Measurements from ENCODE around the gene GUCA1A.
A peak's percentile ranks its signal among the peaks of the same experiment; 100 is the strongest.
"Not testable (repeated sequence)": the region's sequence is repeated elsewhere in the genome, so short reads cannot be mapped to it uniquely, and the experiment has no call there.

The GUCA1A gene

GRCh38 chr6:42142118-42142835 is 30.9 kb upstream of the GUCA1A start, which contains the start of gene C6orf132:
Gene C6orf132 (minus strand): TSS chr6:42142620. CDS start chr6:42142444, 176 bp downstream.
- DNase-seq (ENCODE audit: extremely low spot score, insufficient read length, low read depth) (no peak), FAIRE-seq (no peak)

- DNase-seq (ENCODE audit: extremely low spot score, insufficient read length, low read depth) (no peak), FAIRE-seq (no peak)
These were observed 26.0 kb upstream of the GUCA1A start for GRCh38 chr6:42147138-42147562.

- DNase-seq (ENCODE audit: extremely low spot score, insufficient read length, low read depth), result no peak
- no peak for FAIRE-seq
These were observed 25.1 kb upstream of the GUCA1A start for GRCh38 chr6:42148058-42148457.

GRCh38 chr6:42150254-42150653 is 22.9 kb upstream of the GUCA1A start:
- FAIRE-seq (no peak), DNase-seq (ENCODE audit: extremely low spot score, insufficient read length, low read depth) (no peak)

GRCh38 chr6:42152024-42152423 is 21.1 kb upstream of the GUCA1A start:
- no peak for DNase-seq (ENCODE audit: extremely low spot score, insufficient read length, low read depth)
- FAIRE-seq, result no peak

GRCh38 chr6:42152528-42153213 is 20.5 kb upstream of the GUCA1A start:
- not testable (repeated sequence) for FAIRE-seq; DNase-seq (ENCODE audit: extremely low spot score, insufficient read length, low read depth)

- FAIRE-seq, result no peak
- DNase-seq (ENCODE audit: extremely low spot score, insufficient read length, low read depth), result no peak
These were observed 19.2 kb upstream of the GUCA1A start for GRCh38 chr6:42153921-42154320.

- DNase-seq (ENCODE audit: extremely low spot score, insufficient read length, low read depth) (no peak), FAIRE-seq (no peak)
These were observed 18.5 kb upstream of the GUCA1A start for GRCh38 chr6:42154461-42155209.

- FAIRE-seq, result no peak
- no peak for DNase-seq (ENCODE audit: extremely low spot score, insufficient read length, low read depth)
These were observed 17.9 kb upstream of the GUCA1A start for GRCh38 chr6:42155293-42155692.

GRCh38 chr6:42156638-42157037 is 16.5 kb upstream of the GUCA1A start:
- FAIRE-seq, result no peak
- no peak for DNase-seq (ENCODE audit: extremely low spot score, insufficient read length, low read depth)

- no peak for FAIRE-seq
- no peak for DNase-seq (ENCODE audit: extremely low spot score, insufficient read length, low read depth)
These were observed 15.2 kb upstream of the GUCA1A start for GRCh38 chr6:42158011-42158410.

- FAIRE-seq (no peak), DNase-seq (ENCODE audit: extremely low spot score, insufficient read length, low read depth) (no peak)
These were observed 14.5 kb upstream of the GUCA1A start for GRCh38 chr6:42158631-42159030.

GRCh38 chr6:42159431-42160024 is 13.6 kb upstream of the GUCA1A start:
- no peak for FAIRE-seq

GRCh38 chr6:42162384-42162783 is 10.8 kb upstream of the GUCA1A start:
- DNase-seq (ENCODE audit: extremely low spot score, insufficient read length, low read depth), result no peak

More at GRCh38 chr6:42159431-42160024, 13.6 kb upstream of the GUCA1A start:
- DNase-seq (ENCODE audit: extremely low spot score, insufficient read length, low read depth), result no peak

GRCh38 chr6:42162812-42163211 is 10.4 kb upstream of the GUCA1A start:
- no peak for DNase-seq (ENCODE audit: extremely low spot score, insufficient read length, low read depth)
- FAIRE-seq, result no peak

More at GRCh38 chr6:42162384-42162783, 10.8 kb upstream of the GUCA1A start:
- FAIRE-seq, result no peak

GRCh38 chr6:42163981-42164380 is 9.2 kb upstream of the GUCA1A start:
- DNase-seq (ENCODE audit: extremely low spot score, insufficient read length, low read depth) (no peak), FAIRE-seq (no peak)

GRCh38 chr6:42165016-42165415 is 8.1 kb upstream of the GUCA1A start:
- no peak for FAIRE-seq
- DNase-seq (ENCODE audit: extremely low spot score, insufficient read length, low read depth), result no peak

- FAIRE-seq (peak; percentile 74), DNase-seq (ENCODE audit: extremely low spot score, insufficient read length, low read depth) (peak; percentile 67)
These were observed 6.6 kb upstream of the GUCA1A start for GRCh38 chr6:42166444-42167141.

GRCh38 chr6:42168650-42169049 is 4.5 kb upstream of the GUCA1A start:
- DNase-seq (ENCODE audit: extremely low spot score, insufficient read length, low read depth), result no peak
- FAIRE-seq, result no peak

- not testable (repeated sequence) for DNase-seq (ENCODE audit: extremely low spot score, insufficient read length, low read depth); FAIRE-seq
These were observed 3.4 kb upstream of the GUCA1A start for GRCh38 chr6:42169780-42170179.

All from GM18507 (cell line).